Colonic mucosa (tissue), 4 donors: ENCODE data around the gene MTG1. TPM values are rescaled to one million over a fixed set of nuclear protein-coding genes. Genes with fewer than 3 reads are reported as not detected.

ENCODE experiments used
- DNase-seq: peaks from one replicate; pipeline ENCODE4 v3.0.0-alpha.2; 2020
- H3K27ac ChIP-seq: fragments of 200-600 bp; one replicate; pipeline ENCODE4 v1.8.0; 2021
- H3K27me3 ChIP-seq: fragments of 200-600 bp; one replicate; pipeline ENCODE4 v1.8.0; 2021
- H3K36me3 ChIP-seq: fragments of 200-600 bp; one replicate; pipeline ENCODE4 v1.8.0; 2021
- H3K4me1 ChIP-seq: fragments of 200-600 bp; one replicate; pipeline ENCODE4 v1.8.0; 2021; ENCODE audit warnings: mild to moderate bottlenecking
- H3K4me3 ChIP-seq: fragments of 200-600 bp; one replicate; pipeline ENCODE4 v1.8.0; 2021
- H3K9ac ChIP-seq, 2 donors: one replicate each; pipeline ENCODE4 v1.7.0; 2013; ENCODE audit warnings: control low read depth in 2 of 2, low read depth in 2 of 2, low read length in 2 of 2
- H3K9me3 ChIP-seq: fragments of 200-600 bp; one replicate; pipeline ENCODE4 v1.8.0; 2021
- intact Hi-C: fragments of 100-400 bp; cut with DNase I; formaldehyde crosslinking; loops from one replicate; pipeline ENCODE4 v1.14.1; 2022
- total RNA-seq, 2 donors: library from RNA; stranded (reverse); fragmentation: NEBNext Ultra II Directional in 1 of 2; extraction: Animal tissue kit (Norgen Biotek cat#: 25700) in 1 of 2; gene quantifications; one replicate each; pipeline ENCODE4 v1.2.1, GENCODE V29; 2021
- TF ChIP-seq, protein P1 (sequence below): fragments of 200-600 bp; IDR thresholded peaks from one replicate; pipeline ENCODE4 v1.8.0; 2022; ENCODE audit warnings: antibody characterized with exemption, mild to moderate bottlenecking
- donor health status: healthy.
- donor health status: DM: no; HTN: no; CAD: no.
- donor health status: DM: no; HTN: no; CAD: no.

The MTG1 gene, protein sequence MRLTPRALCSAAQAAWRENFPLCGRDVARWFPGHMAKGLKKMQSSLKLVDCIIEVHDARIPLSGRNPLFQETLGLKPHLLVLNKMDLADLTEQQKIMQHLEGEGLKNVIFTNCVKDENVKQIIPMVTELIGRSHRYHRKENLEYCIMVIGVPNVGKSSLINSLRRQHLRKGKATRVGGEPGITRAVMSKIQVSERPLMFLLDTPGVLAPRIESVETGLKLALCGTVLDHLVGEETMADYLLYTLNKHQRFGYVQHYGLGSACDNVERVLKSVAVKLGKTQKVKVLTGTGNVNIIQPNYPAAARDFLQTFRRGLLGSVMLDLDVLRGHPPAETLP
- total RNA-seq = 10 to 100 TPM; 31.2 to 59.5 TPM

DNA sequence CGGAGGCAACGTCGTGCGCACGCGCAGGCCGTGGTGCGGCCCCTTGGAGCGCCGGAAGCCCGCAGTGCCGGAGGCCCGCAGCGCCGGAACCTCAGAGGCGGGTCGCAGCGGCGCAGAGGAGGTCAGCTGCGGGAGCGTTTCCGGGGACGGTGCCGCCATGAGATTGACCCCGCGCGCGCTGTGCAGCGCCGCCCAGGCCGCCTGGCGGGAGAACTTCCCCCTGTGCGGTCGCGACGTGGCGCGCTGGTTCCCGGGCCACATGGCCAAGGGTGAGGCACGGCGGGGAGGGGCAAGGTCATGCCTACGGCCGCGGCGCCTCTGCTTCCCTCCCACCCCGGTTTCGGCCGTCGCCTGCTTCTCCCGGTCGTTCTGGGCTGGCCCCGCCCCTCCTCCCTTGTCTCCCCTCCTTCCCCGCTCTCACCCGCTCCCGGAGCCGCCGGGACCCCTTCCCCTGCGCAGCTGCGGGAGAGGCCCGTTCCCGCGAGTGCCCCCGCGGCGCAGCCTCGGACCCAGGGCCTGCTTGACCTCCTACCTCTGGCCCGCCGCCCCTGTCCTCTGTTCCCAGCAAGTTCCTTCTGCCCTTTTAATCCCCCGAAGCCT is at the start of gene MTG1:
Gene MTG1, plus strand, starts transcription at position 94 of the 600 bp plus-strand sequence. Its CDS starts 64 bp downstream, at position 158.
- peak; percentile 95 for DNase-seq
- Histone ChIP-seq H3K4me1 (peaks cover 8% of the 10 kb centered on the region), H3K36me3 (peaks cover 4% of the 10 kb centered on the region), H3K4me3 (peak within 1 kb of the TSS; percentile 59), H3K9me3 (no peaks in the 10 kb centered on the region), H3K27me3 (no peaks in the 10 kb centered on the region), H3K27ac (peak within 1 kb of the TSS; percentile 74), H3K9ac (peak within 1 kb of the TSS; percentile 92 to 93)
- intact Hi-C loops = no loop called here
- TF ChIP-seq, protein P1, sequence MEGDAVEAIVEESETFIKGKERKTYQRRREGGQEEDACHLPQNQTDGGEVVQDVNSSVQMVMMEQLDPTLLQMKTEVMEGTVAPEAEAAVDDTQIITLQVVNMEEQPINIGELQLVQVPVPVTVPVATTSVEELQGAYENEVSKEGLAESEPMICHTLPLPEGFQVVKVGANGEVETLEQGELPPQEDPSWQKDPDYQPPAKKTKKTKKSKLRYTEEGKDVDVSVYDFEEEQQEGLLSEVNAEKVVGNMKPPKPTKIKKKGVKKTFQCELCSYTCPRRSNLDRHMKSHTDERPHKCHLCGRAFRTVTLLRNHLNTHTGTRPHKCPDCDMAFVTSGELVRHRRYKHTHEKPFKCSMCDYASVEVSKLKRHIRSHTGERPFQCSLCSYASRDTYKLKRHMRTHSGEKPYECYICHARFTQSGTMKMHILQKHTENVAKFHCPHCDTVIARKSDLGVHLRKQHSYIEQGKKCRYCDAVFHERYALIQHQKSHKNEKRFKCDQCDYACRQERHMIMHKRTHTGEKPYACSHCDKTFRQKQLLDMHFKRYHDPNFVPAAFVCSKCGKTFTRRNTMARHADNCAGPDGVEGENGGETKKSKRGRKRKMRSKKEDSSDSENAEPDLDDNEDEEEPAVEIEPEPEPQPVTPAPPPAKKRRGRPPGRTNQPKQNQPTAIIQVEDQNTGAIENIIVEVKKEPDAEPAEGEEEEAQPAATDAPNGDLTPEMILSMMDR = no peak

DNA sequence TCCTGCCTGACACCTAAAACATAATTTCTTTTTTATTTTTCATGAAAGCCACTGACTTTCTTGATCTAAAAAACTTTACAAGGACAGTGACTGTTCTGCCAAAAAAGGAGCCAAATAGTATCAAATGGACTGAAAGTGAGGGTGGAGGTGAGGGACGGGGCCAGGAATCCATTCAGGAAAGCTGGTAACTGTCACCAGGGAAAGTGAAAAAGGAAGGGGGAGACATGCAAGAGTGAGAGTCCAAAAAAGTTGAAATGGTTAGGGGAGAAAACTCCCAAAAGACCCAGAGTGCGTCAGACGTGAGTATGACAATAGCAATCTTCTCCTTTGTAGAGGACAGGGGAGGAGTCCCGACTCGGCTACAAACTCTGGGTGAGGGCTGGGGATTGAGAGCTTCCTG is 49.7 kb upstream of the MTG1 start:
- H3K27me3 ChIP-seq = no peaks in the 10 kb centered on the region
- H3K9ac ChIP-seq = no peak overlapping the region
- H3K4me3 ChIP-seq = no peak overlapping the region
- no peaks in the 10 kb centered on the region for H3K36me3 ChIP-seq
- H3K27ac ChIP-seq = no peak overlapping the region
- TF ChIP-seq, protein P1 = no peak
- no peaks in the 10 kb centered on the region for H3K4me1 ChIP-seq
- H3K9me3 ChIP-seq = no peaks in the 10 kb centered on the region
- intact Hi-C loops = no loop called here
- no peak for DNase-seq

DNA sequence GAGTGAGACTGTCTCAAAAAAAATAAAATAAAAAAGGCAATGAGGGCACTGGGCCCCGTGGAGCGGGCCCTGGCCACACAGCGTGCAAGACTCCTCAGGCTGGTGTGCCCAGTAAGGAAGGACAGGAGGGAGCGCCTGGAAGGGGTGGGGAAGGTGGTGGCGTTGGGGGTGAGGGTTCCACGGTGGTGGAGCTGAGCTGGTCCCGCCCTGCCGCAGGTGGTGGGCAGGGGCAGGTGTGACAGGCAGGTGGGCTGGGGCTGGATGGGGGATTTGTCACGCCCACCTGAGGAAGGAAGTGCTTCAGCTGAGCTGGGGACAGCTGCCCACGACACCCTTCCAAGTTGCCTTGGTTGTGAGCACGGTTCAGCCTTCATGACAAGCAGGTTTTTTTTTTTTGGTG is 47.5 kb upstream of the MTG1 start:
- H3K9ac ChIP-seq = no peak overlapping the region
- H3K9me3 ChIP-seq = no peaks in the 10 kb centered on the region
- H3K4me1 ChIP-seq = no peaks in the 10 kb centered on the region
- H3K36me3 ChIP-seq = no peaks in the 10 kb centered on the region
- no peak overlapping the region for H3K27ac ChIP-seq
- H3K27me3 ChIP-seq = no peaks in the 10 kb centered on the region
- no peak overlapping the region for H3K4me3 ChIP-seq
- intact Hi-C loops = no loop called here
- DNase-seq = no peak
- TF ChIP-seq, protein P1 = no peak

DNA sequence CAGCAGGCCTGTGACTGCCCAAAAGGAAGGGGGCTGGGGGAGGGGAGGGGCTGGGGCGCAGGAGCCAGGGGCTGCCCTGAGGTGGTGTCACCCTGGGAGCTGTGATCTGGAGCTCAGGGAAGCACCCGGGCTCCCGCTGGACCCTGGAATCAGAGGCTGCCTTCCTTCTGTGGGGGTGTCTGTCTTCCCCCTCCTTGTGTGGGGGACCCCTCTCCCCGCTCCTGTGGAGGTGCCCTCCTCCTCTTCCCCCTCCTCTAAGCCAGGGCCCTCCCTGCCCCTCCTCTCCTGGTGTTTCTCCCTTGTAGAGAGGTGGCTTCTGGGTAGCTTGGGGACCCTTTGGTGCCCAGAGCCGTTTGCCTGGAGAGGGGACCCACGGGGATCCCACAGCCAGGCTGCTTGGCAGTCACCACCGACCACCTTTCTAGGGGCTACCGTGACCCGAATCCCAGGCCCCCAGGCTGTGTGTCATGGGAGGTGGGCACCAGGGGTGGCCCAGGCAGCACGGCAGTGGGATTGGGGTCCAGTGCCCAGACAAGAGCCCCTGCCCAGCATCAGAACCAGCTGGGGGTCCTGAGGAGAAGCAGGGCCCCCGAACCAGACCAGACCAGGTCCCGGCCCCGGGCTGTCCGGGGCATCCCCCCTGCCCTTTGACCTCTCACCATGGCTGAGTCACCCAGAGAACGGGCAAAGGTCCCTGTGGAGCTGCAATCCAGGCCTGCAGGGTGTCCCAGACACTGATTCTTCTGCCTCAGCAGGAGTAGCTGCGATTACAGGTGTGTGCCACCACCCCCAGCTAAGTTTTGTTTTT is 46.0 kb upstream of the MTG1 start:
- H3K27me3 ChIP-seq = no peaks in the 10 kb centered on the region
- TF ChIP-seq, protein P1 = no peak
- no peaks in the 10 kb centered on the region for H3K4me1 ChIP-seq
- H3K9me3 ChIP-seq = no peaks in the 10 kb centered on the region
- no peak overlapping the region for H3K4me3 ChIP-seq
- no peaks in the 10 kb centered on the region for H3K36me3 ChIP-seq
- H3K9ac ChIP-seq = peak overlapping the region; percentile 48 to 50
- intact Hi-C loops = no loop called here
- peak; percentile 65 for DNase-seq
- no peak overlapping the region for H3K27ac ChIP-seq

DNA sequence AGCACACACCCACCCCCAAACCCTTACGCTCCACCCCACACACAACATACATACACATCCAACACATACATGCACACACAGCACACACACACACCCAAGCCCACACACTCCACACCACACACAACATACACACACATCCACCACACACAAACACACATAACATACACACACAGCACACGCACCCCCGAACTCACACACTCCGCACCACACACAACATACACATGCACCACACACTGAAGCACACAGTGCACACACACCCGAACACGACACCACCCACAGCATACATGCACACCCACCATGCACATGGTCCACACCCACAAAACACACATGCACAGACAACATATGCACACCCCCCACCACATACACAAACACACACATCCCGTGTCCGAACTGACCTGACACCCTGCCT is 44.8 kb upstream of the MTG1 start:
- H3K27ac ChIP-seq = no peak overlapping the region
- intact Hi-C loops = no loop called here
- H3K27me3 ChIP-seq = no peaks in the 10 kb centered on the region
- no peaks in the 10 kb centered on the region for H3K36me3 ChIP-seq
- no peak for DNase-seq
- TF ChIP-seq, protein P1 = no peak
- H3K9me3 ChIP-seq = no peaks in the 10 kb centered on the region
- H3K4me3 ChIP-seq = no peak overlapping the region
- no peak overlapping the region for H3K9ac ChIP-seq
- H3K4me1 ChIP-seq = no peaks in the 10 kb centered on the region
